NCI-H2196 (cell line): ENCODE results near the gene ACAA1.
"Not testable (repeated sequence)": the region's sequence is repeated elsewhere in the genome, so short reads cannot be mapped to it uniquely, and the experiment has no call there.

ENCODE experiments used
- DNase-seq: peaks from one replicate; lab custom pipeline; 2025; ENCODE audit not compliant: unreplicated experiment; lab: John Stamatoyannopoulos, UW

The ACAA1 gene

DNA sequence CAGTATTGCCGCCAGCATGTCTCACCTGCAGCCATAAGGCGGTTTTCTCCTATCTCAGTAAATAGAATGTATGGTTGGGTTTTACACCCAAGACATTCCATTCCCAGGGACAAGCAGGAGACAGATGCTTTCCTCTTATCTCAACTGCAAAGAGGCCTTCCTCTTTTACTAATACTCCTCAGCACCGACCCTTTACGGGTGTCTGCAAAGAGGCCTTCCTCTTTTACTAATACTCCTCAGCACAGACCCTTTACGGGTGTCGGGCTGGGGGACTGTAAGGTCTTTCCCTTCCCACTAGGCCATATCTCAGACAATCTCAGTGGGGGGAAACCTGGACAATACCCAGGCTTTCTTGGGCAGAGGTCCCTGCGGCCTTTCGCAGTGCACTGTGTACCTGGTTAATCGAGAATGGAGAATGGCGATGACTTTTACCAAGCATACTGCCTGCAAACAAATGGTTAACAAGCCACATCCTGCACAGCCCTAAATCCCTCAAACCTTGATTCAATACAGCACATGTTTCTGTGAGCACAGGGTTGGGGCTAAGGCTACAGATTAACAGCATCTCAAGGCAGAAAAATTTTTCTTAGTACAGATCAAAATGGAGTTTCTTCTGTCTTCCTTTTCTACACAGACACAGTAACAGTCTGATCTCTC is 1.2 kb downstream of the ACAA1 start:
- DNase-seq, result not testable (repeated sequence)

GRCh38 chr3:38134517-38135143 is 2.3 kb downstream of the ACAA1 start:
- DNase-seq, result not testable (repeated sequence)

DNA sequence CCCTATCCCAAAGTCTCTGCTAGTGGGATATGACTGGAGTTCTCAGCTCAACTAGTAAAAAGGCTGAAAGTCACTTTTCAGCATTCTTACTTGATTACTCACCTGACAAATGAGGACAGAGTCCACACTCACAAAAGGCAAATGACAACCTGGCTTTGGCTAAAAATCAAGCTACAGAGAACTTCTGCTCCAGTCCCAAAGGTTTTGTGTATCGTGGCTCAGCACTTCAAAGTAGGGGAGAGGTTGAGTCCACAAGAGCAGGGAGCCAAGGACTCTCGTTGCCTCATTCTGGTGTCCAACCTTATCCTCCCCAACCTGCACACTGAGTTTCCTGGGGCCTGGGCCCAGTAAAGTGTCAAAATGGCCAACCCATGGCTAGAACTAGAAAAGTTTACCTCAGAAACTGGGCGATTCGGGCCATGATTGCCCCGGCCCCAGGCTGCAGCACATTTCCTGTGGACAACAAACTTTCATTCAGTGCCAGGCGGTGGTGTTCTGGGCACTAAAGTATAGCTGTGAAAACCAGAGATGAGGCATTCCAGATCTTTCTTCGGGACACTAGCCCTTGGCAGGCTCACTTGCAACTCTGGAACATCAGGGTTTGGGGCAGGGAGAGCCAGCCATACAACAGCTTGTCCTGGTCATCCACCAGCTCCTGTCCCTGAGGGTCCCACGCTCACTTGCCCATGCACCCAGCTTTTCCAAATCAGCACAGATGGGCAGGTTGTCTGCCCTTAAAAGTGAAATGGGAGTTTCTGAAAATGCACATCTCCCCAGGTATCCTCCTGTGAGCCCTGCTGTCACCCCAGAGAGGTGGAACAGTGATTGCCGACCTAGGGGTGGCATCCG is 3.1 kb downstream of the ACAA1 start:
- DNase-seq, result no peak

DNA sequence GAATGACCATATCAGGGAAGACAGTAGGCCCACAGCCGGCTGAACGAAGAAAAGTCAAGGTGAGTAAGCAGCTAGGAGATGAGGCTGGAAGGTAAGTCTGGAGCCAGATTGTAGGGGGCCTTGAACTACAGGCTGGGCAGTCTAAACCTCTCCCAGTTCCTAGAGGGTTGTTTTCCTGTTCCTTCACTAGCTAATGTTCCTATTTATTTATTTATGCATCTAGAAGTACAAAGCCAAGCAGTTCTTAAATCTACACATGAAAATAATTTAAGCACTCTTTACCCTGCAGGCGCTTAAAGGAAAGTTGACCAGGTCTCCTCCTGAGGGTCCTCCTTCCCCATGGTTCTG is 3.7 kb downstream of the ACAA1 start:
- DNase-seq, result no peak

- no peak for DNase-seq
Observed at GRCh38 chr3:38131621-38132369, 5.1 kb downstream of the ACAA1 start.

DNA sequence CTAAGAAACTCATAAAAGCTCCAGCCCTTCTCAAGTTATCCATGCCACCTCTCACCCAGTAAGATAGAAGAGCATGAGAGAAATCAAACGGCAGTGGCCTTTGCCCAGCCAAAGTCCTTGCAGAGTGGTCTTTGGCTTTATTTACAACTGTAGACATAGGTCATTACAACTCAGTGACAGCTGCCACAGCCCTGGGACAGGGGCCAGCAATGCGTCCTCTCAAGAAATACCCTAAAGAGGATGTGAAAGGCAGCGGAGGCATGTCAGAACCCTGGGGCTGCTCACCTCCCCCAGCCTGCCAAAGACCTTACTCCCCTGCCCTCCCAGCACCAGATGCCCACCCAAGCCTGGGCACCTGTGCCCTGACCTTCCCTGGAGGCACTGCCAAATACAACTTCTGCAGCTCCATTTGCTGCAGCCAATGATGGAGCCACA is 6.3 kb downstream of the ACAA1 start:
- no peak for DNase-seq

- DNase-seq, result no peak
Observed at GRCh38 chr3:38129058-38129457, 7.9 kb downstream of the ACAA1 start.

DNA sequence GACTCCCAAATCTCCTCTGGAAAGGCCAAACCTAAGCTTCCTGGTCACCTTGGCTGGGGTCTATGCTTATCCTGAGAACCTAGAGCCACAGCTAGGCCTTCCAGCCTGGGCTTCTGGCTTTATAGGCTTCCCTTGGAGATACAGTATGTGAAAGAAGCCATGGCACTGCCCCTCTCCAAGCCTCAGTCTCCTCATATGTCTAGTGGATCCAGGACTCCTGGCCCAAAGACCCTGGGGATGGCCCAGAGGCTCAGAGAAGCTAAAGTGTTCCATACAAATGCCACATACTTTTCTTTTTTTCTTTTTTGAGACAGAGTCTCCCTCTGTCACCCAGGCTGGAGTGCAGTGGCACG is 8.6 kb downstream of the ACAA1 start:
- no peak for DNase-seq

DNA sequence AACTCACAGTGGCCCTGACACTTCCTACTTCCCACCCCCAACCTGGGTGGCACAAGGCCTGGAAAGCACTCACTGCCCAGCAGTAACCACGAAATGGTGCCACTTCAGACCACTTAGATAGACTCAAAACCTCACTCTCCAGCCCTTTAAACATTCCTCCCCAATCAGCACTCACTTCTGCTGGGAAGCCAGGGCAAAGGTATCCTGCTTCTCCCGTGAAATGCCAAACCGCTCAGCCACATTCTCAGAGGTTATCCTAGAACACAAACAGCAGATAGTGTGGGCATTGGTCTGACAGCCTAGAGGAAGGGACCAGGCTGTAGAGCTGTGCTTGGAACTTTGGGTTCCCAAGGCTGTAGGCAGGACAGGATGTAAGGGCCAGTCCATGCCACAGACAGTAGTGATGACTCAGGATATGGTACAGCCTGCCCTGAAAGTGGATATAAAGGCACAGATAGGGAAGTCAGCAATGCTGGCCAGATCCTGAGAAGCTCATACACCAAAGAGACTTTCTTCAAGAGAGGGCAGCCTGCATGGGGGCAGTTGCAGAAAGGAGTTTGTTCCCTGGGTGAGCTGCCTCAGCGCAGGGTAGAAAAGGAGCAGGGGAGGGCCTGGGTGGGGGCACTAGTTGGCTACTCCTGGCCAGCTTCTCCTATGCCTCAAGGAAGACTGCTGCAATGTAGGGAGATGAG is 9.2 kb downstream of the ACAA1 start:
- DNase-seq, result no peak

GRCh38 chr3:38126121-38126892 is 10.6 kb downstream of the ACAA1 start:
- DNase-seq, result no peak

GRCh38 chr3:38125305-38126120 is 11.4 kb downstream of the ACAA1 start:
- no peak for DNase-seq

DNA sequence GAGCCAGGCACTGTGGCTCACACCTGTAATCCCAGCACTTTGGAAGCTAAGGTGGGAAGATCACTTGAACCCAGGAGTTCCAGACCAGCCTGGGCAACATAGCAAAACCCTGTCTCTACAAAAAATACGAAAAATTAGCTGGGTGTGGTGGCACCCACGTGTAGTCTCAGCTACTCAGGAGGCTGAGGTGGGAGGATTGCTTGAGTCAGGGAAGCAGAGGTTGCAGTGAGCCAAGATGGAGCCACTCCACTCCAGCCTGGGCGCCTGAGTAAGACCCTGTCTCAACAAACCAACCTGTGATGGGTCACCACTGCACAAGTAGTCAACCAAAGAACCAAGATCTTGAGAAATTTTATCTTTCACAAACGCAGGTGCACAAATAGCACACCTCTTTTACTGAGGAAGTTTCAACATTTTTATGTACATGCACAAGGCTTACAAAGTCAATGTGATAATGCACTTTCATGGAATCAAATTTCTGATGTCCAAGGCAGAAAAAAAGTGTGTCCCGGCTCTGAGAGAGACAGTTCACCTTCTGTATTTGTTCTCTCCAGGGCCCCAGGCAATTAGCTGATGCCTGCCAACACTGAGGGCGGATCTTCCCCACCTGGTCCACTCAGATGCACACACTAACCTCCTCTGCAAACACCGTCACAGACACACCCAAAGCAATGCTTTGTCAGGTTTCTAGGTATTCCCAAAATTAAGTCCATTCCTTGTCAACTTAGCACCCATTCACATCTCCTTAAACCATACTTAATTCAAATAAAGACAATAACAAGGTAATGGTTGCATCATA is 12.4 kb downstream of the ACAA1 start:
- no peak for DNase-seq

DNA sequence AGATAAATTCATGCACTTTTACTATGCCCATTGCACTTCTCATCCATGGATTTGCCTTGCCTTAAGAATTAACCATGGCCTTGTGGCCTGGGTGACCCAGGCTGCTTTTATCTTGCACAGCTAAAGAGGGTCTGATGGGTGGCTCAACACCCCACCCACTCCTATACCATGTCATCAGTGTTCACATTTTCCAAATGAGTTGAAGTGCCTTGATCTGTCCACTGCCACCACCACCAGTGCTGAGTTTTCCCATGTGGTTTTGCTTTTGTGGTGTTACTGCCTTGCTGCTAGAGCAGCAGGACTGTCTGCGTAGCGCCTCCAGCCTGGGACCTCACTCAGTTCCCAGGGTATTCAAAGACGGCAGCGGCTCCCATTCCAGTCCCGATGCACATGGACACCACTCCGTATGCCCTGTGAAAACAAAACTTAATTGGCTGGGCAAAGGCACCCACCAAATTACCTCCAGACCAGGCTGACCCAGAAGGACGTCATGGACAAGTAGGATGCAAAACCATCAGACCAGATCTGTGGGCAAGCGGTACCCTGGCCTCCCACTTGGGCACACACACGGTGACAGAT is 14.1 kb downstream of the ACAA1 start:
- DNase-seq, result no peak

- DNase-seq, result no peak
Observed at GRCh38 chr3:38121832-38122461, 15.0 kb downstream of the ACAA1 start.

DNA sequence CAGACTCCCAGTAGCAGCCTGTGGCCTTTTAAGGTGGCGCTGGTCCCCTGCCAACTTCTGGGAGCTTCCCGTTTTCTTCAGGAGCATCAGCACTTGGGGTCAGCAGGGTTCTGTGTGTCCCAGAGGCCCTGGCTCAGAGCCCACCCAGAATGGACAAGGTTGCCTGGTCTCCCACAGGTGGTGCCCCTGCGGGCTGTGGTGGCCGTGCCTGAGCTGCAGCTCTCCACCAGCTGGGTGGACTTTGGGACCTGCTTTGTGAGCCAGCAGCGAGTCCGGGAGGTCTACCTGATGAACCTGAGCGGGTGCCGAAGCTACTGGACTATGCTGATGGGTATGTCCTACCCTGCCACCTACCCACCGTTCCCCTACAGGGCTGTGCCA is 15.5 kb downstream of the ACAA1 start:
- no peak for DNase-seq

DNA sequence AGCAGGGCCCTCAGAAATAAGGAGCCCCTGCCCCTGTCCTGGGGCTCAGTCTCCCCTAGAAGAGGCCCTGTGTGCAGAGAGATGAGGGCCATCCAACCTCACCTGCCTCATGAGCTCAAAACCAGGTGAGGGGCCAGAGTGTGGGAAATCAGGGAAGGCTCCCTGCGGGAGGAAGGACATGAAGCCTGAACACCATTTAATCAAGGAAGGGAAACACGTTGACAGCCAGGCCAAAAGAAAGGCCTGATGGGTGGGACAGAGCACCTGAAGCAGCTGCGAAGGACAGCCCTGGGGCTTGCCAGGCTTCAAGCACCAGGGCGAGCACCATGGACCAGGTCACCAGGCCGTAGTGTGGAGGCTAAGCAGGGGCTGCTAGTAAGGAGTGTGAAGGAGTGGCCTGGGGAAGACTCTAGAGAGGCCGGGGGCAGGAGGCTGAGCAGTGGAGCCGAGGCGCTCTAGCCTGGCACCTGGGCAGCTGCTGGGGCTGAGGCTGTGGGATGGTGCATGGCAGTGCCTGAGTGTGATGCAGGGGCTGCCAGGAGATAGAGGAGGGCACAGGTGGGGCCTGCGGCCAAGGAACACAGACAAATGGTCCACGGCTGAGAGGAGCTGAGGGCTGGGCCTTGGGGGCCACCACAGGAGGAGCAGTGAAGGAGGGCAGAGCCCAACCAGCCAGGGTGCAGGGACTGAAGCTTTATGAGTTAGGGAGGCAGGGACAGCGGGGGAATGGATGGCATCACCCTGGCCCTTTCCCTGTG is 16.1 kb downstream of the ACAA1 start:
- DNase-seq, result no peak
